Gastrocnemius medialis (tissue), 4 donors: Measurements from ENCODE around the gene AJM1. TPM values are rescaled to one million over a fixed set of nuclear protein-coding genes. Genes with fewer than 3 reads are reported as not detected.

ENCODE experiments used
- ATAC-seq, 2 donors: fragments of 150-250 bp; one replicate each; pipeline ENCODE4 v1.9.1; 2016
- DNase-seq, 2 donors: peaks; one replicate each; pipeline ENCODE4 v3.0.0-alpha.2; 2019
- H3K27ac ChIP-seq, 4 donors: fragments of 200-600 bp; sonication (generic); 1 replicate in 1 of 4; 2 replicates in 3 of 4; pipeline ENCODE4 v1.5.1; 2016 to 2018; ENCODE audit warnings: mild to moderate bottlenecking in 2 of 4, moderate library complexity in 1 of 4
- H3K27me3 ChIP-seq, 3 donors: fragments of 200-600 bp; sonication (generic) in 2 of 3; 1 replicate in 1 of 3; 2 replicates in 2 of 3; pipeline versions ENCODE4 v1.5.1 to v1.6.0; 2016 to 2019; ENCODE audit warnings: mild to moderate bottlenecking in 1 of 3, moderate library complexity in 1 of 3
- H3K36me3 ChIP-seq, 2 donors: fragments of 200-600 bp; sonication (generic) in 1 of 2; one replicate each; pipeline ENCODE4 v1.5.1; 2017 to 2018
- H3K4me1 ChIP-seq, 2 donors: fragments of 200-600 bp; sonication (generic) in 1 of 2; one replicate each; pipeline ENCODE4 v1.5.1; 2016 to 2017; ENCODE audit warnings: mild to moderate bottlenecking in 2 of 2
- H3K4me3 ChIP-seq, 4 donors: fragments of 200-600 bp; sonication (generic) in 3 of 4; 1 replicate in 1 of 4; 2 replicates in 3 of 4; pipeline ENCODE4 v1.5.1; 2016 to 2019; ENCODE audit warnings: mild to moderate bottlenecking in 2 of 4
- H3K9me3 ChIP-seq, 3 donors: fragments of 200-600 bp; sonication (generic) in 2 of 3; 1 replicate in 1 of 3; 2 replicates in 2 of 3; pipeline ENCODE4 v1.5.1; 2016 to 2019
- CTCF ChIP-seq, 5 experiments: fragments of 450-650 bp in 3 of 5; fragments of 200-600 bp in 2 of 5; sonication (generic) in 2 of 5; IDR thresholded peaks in 4 of 5; conservative IDR thresholded peaks in 1 of 5; 1 replicate in 4 of 5; 2 replicates in 1 of 5; pipeline ENCODE4 v1.5.1; 2016 to 2019; ENCODE audit warnings: antibody characterized with exemption in 5 of 5, mild to moderate bottlenecking in 3 of 5, moderate library complexity in 3 of 5
- POLR2A ChIP-seq, 2 donors: fragments of 450-650 bp; IDR thresholded peaks; one replicate each; pipeline ENCODE4 v1.6.1; 2017; ENCODE audit warnings: antibody characterized with exemption in 2 of 2, mild to moderate bottlenecking in 2 of 2, moderate library complexity in 2 of 2
- in situ Hi-C, 4 donors: fragments of 200-750 bp; cut with MboI; loops; one replicate each; pipeline versions ENCODE4 v1.15.0 to v1.8.0; 2017; ENCODE audit warnings: low sequenced_read_pairs in 4 of 4
- intact Hi-C: fragments of 100-400 bp; cut with DNase I; formaldehyde crosslinking; loops from one replicate; pipeline ENCODE4 v1.15.1; 2023; ENCODE audit warnings: low total_unique reads
- microRNA-seq, 2 donors: library from miRNA; unstranded; fragments of <30 nt; microRNA quantifications; one replicate each; pipeline ENCODE4, GENCODE V29; 2016; ENCODE audit warnings: borderline replicate concordance in 2 of 2
- total RNA-seq, 4 donors: library from RNA; depleted of rRNA; stranded (reverse); fragments of >200 nt; gene quantifications; one replicate each; pipeline versions ENCODE4 v1.1.0 to v1.2.3, GENCODE V29; 2016

Gene AJM1
- total RNA-seq, 4 donors from 2014 or later: 1.3 to 2.1 (median 1.6) TPM

GRCh38 chr9:136890661-136891060, 48.4 kb downstream of the AJM1 start:
- Histone ChIP-seq H3K4me3 (no peak overlapping the region), H3K9me3 (no peaks in the 10 kb centered on the region), H3K27ac (no peak overlapping the region), H3K4me1 (peaks cover 9 to 14% of the 10 kb centered on the region in 2 donors), H3K27me3 (no peaks in the 10 kb centered on the region), H3K36me3 (peaks cover 0 to 7% of the 10 kb centered on the region in 2 donors)
- in situ Hi-C loops (no loop called here), intact Hi-C loops (no loop called here)
- TF ChIP-seq POLR2A (IDR thresholded peaks at IDR 0.05) (no peak), CTCF (IDR thresholded peaks at IDR 0.05 in 4 of 5, conservative IDR thresholded peaks at IDR 0.05 in 1 of 5) (no peak)
- no peak for DNase-seq
- ATAC-seq: no peak

Small RNA genes within 50 kb of the gene (microRNA-seq; reads per million reads assigned to microRNA genes)
- gene MIR4292 (0 reads per million in 2 donors), gene MIR4479 (0 reads per million in 2 donors)

Other genes starting within 250 kb of the AJM1 start
- 10 to 100 TPM; 37.4 to 74.7 (median 49.0) TPM for gene EGFL7, start 179.6 kb upstream of the AJM1 start, total RNA-seq
- 10 to 100 TPM; 19.0 to 77.4 (median 36.0) TPM for gene AGPAT2, start 155.0 kb upstream of the AJM1 start, total RNA-seq
- gene DIPK1B, start 129.9 kb upstream of the AJM1 start, total RNA-seq: 1 to 10 TPM; 1.8 to 4.6 (median 3.8) TPM
- gene LCN10, start 99.5 kb upstream of the AJM1 start, total RNA-seq: 1 to 10 TPM in 3 of 4 donors, under 1 TPM in 1; 0.61 to 4.7 (median 1.6) TPM
- gene LCN6, start 94.0 kb upstream of the AJM1 start, total RNA-seq: 10 to 100 TPM in 1 of 4 donors, 1 to 10 TPM in 3; 2.1 to 11.7 (median 3.7) TPM
- gene LCN8, start 84.2 kb upstream of the AJM1 start, total RNA-seq: not detected
- not detected for gene LCN15, start 78.0 kb upstream of the AJM1 start, total RNA-seq
- 10 to 100 TPM; 46.9 to 70.2 (median 51.1) TPM for gene TMEM141, start 51.1 kb upstream of the AJM1 start, total RNA-seq
- gene CCDC183, start 46.1 kb upstream of the AJM1 start, total RNA-seq: under 1 TPM in 1 of 4 donors, not detected in 3; 0.31 TPM
- gene RABL6, start 34.5 kb upstream of the AJM1 start, total RNA-seq: 100 to 1,000 TPM in 2 of 4 donors, 10 to 100 TPM in 2; 84.9 to 121 (median 105) TPM
- 100 to 1,000 TPM in 3 of 4 donors, 10 to 100 TPM in 1; 98.8 to 204 (median 152) TPM for gene PHPT1, start 6.9 kb downstream of the AJM1 start, total RNA-seq
- gene MAMDC4, start 9.9 kb downstream of the AJM1 start, total RNA-seq: 1 to 10 TPM in 3 of 4 donors, under 1 TPM in 1; 0.95 to 2.3 (median 1.7) TPM
- 100 to 1,000 TPM; 285 to 440 (median 334) TPM for gene EDF1, start 23.8 kb downstream of the AJM1 start, total RNA-seq
- 1 to 10 TPM; 3.5 to 6.6 (median 4.8) TPM for gene TRAF2, start 44.0 kb downstream of the AJM1 start, total RNA-seq
- 100 to 1,000 TPM; 329 to 469 (median 435) TPM for gene FBXW5, start 102.3 kb downstream of the AJM1 start, total RNA-seq
- 1 to 10 TPM in 2 of 4 donors, not detected in 2; 1.7 to 5.2 TPM for gene C8G, start 102.8 kb downstream of the AJM1 start, total RNA-seq
- gene LCN12, start 109.8 kb downstream of the AJM1 start, total RNA-seq: not detected
- 10 to 100 TPM in 3 of 4 donors, 1 to 10 TPM in 1; 2.3 to 35.2 (median 27.0) TPM for gene PTGDS, start 135.0 kb downstream of the AJM1 start, total RNA-seq
- under 1 TPM in 1 of 4 donors, not detected in 3; 0.10 TPM for gene LCNL1, start 140.5 kb downstream of the AJM1 start, total RNA-seq
- gene PAXX, start 149.9 kb downstream of the AJM1 start, total RNA-seq: 10 to 100 TPM; 10.8 to 15.6 (median 14.6) TPM
- under 1 TPM in 1 of 4 donors, not detected in 3; 0.36 TPM for gene CLIC3, start 154.1 kb downstream of the AJM1 start, total RNA-seq
- gene ABCA2, start 185.8 kb downstream of the AJM1 start, total RNA-seq: 10 to 100 TPM; 14.1 to 20.0 (median 16.7) TPM
- gene FUT7, start 189.6 kb downstream of the AJM1 start, total RNA-seq: not detected
- gene NPDC1, start 203.7 kb downstream of the AJM1 start, total RNA-seq: 10 to 100 TPM; 11.3 to 22.3 (median 19.0) TPM
- under 1 TPM in 2 of 4 donors, not detected in 2; 0.22 to 0.55 TPM for gene ENTPD2, start 211.6 kb downstream of the AJM1 start, total RNA-seq
- under 1 TPM in 3 of 4 donors, not detected in 1; 0.16 to 0.24 (median 0.17) TPM for gene SAPCD2, start 228.1 kb downstream of the AJM1 start, total RNA-seq
- 1 to 10 TPM in 2 of 4 donors, under 1 TPM in 2; 0.49 to 2.5 (median 1.5) TPM for gene UAP1L1, start 235.0 kb downstream of the AJM1 start, total RNA-seq
- gene MAN1B1, start 244.5 kb downstream of the AJM1 start, total RNA-seq: 10 to 100 TPM; 15.9 to 31.9 (median 21.1) TPM